ENCODE measurements around the gene FBXW4. TPM values are rescaled to one million over a fixed set of nuclear protein-coding genes. Genes with fewer than 3 reads are reported as not detected.

Gene FBXW4
- polyA plus RNA-seq, 1 donor (not counting 4 experiments of a cell fraction or from before 2014, with no cell fraction given): 22.3 TPM

GRCh38 chr10:101691081-101691480 is 3.9 kb downstream of the FBXW4 start:
- no peak overlapping the region for H3K4me3 ChIP-seq (ENCODE audit: control insufficient read depth in 2 of 3, extremely low read depth in 1 of 3, insufficient read depth in 2 of 3, low read depth in 1 of 3, low read length in 3 of 3)
- DNase-seq (ENCODE audit: low read depth, low spot score): no peak
- H3K36me3 ChIP-seq (ENCODE audit: control insufficient read depth in 2 of 2, extremely low read depth in 1 of 2, insufficient read depth in 2 of 2, low read length in 2 of 2): no peaks in the 10 kb centered on the region
- dilution Hi-C loops (cut with MboI; ENCODE audit: extremely low pct_ligation_motif_present, low sequenced_read_pairs): no loop called here
- no peak for FAIRE-seq
- no peaks in the 10 kb centered on the region for H4K20me1 ChIP-seq (ENCODE audit: control insufficient read depth, extremely low read depth, insufficient read depth, low read length)
- H3K9me3 ChIP-seq (ENCODE audit: control insufficient read depth, low read depth, low read length): no peaks in the 10 kb centered on the region
- H3K9me1 ChIP-seq (ENCODE audit: control insufficient read depth, extremely low read depth, insufficient read depth, low read length): peaks cover 5% of the 10 kb centered on the region
- no peak overlapping the region for H3K9ac ChIP-seq (ENCODE audit: control insufficient read depth, extremely low read depth, insufficient read depth, low read length)
- H3K27ac ChIP-seq (ENCODE audit: control insufficient read depth, insufficient read depth, low read length): no peak overlapping the region
- no peaks in the 10 kb centered on the region for H3K27me3 ChIP-seq (ENCODE audit: control insufficient read depth, extremely low read depth, insufficient read depth, low read length)
- TF ChIP-seq EZH2 (IDR thresholded peaks at IDR 0.05; ENCODE audit: low read length) (no peak), CTCF (optimal IDR thresholded peaks at IDR 0.05 in 1 of 3, IDR thresholded peaks at IDR 0.05 in 1 of 3, conservative IDR thresholded peaks at IDR 0.05 in 1 of 3; ENCODE audit: extremely low read depth in 1 of 3, insufficient read depth in 2 of 3, low read length in 3 of 3) (no peak)
- H3K4me1 ChIP-seq (ENCODE audit: control insufficient read depth, extremely low read depth, insufficient read depth, low read length): peaks cover 16% of the 10 kb centered on the region
- no peak overlapping the region for H3K4me2 ChIP-seq (ENCODE audit: control insufficient read depth, extremely low read depth, insufficient read depth, low read depth, low read length)
- peaks cover 29% of the 10 kb centered on the region for H3K79me2 ChIP-seq (ENCODE audit: control insufficient read depth, insufficient read depth, low read length)
- no peak overlapping the region for H2AFZ ChIP-seq (ENCODE audit: control insufficient read depth, low read length)

GRCh38 chr10:101690461-101690860 is 4.5 kb downstream of the FBXW4 start:
- TF ChIP-seq CTCF (optimal IDR thresholded peaks at IDR 0.05 in 1 of 3, IDR thresholded peaks at IDR 0.05 in 1 of 3, conservative IDR thresholded peaks at IDR 0.05 in 1 of 3; ENCODE audit: extremely low read depth in 1 of 3, insufficient read depth in 2 of 3, low read length in 3 of 3): no peak
- TF ChIP-seq EZH2 (IDR thresholded peaks at IDR 0.05; ENCODE audit: low read length): no peak
- H3K4me2 ChIP-seq (ENCODE audit: control insufficient read depth, extremely low read depth, insufficient read depth, low read depth, low read length): no peak overlapping the region
- H3K27me3 ChIP-seq (ENCODE audit: control insufficient read depth, extremely low read depth, insufficient read depth, low read length): no peaks in the 10 kb centered on the region
- H2AFZ ChIP-seq (ENCODE audit: control insufficient read depth, low read length): no peak overlapping the region
- DNase-seq (ENCODE audit: low read depth, low spot score) (no peak), FAIRE-seq (no peak)
- H3K36me3 ChIP-seq (ENCODE audit: control insufficient read depth in 2 of 2, extremely low read depth in 1 of 2, insufficient read depth in 2 of 2, low read length in 2 of 2): no peaks in the 10 kb centered on the region
- H3K9ac ChIP-seq (ENCODE audit: control insufficient read depth, extremely low read depth, insufficient read depth, low read length): no peak overlapping the region
- dilution Hi-C loops (cut with MboI; ENCODE audit: extremely low pct_ligation_motif_present, low sequenced_read_pairs): no loop called here
- no peaks in the 10 kb centered on the region for H4K20me1 ChIP-seq (ENCODE audit: control insufficient read depth, extremely low read depth, insufficient read depth, low read length)
- no peak overlapping the region for H3K4me3 ChIP-seq (ENCODE audit: control insufficient read depth in 2 of 3, extremely low read depth in 1 of 3, insufficient read depth in 2 of 3, low read depth in 1 of 3, low read length in 3 of 3)
- no peaks in the 10 kb centered on the region for H3K9me3 ChIP-seq (ENCODE audit: control insufficient read depth, low read depth, low read length)
- peaks cover 27% of the 10 kb centered on the region for H3K79me2 ChIP-seq (ENCODE audit: control insufficient read depth, insufficient read depth, low read length)
- H3K4me1 ChIP-seq (ENCODE audit: control insufficient read depth, extremely low read depth, insufficient read depth, low read length): peaks cover 13% of the 10 kb centered on the region
- no peak overlapping the region for H3K27ac ChIP-seq (ENCODE audit: control insufficient read depth, insufficient read depth, low read length)
- peaks cover 3% of the 10 kb centered on the region for H3K9me1 ChIP-seq (ENCODE audit: control insufficient read depth, extremely low read depth, insufficient read depth, low read length)
